ENCODE measurements around the gene HASPIN. TPM values are rescaled to one million over a fixed set of nuclear protein-coding genes. Genes with fewer than 3 reads are reported as not detected.
"Not testable (repeated sequence)": the region's sequence is repeated elsewhere in the genome, so short reads cannot be mapped to it uniquely, and the experiment has no call there.

HASPIN gene
- total and polyA plus RNA-seq, 5 donors from 2014 or later, result 0.07 to 0.53 (median 0.27) TPM

DNA sequence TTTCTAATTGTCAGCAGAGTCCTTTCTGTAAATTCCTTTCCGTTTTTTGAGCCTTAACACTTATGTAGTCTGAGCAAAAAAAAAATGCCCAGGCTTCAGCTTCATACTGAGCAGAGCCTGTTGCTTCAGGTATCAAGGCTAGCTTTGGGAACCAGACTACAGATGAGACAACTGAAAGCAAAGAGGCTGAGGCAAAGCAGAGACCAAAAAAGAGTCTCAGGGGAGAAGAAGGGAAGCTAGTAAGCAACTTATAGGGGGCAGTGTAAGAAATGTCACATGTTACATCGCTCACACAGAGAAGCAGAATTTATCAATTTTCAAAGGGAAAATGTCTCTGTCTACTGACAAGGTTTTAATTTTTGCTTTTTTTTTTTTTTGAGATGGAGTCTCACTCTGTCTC is 3.3 kb downstream of the HASPIN start:
- Histone ChIP-seq H3K27me3 (ENCODE audit: control insufficient read depth, insufficient read depth, low read length) (no peaks in the 10 kb centered on the region), H3K4me3 (ENCODE audit: low read depth, low read length) (no peak overlapping the region), H3K36me3 (ENCODE audit: control insufficient read depth, insufficient read depth, low read length) (no peaks in the 10 kb centered on the region), H3K27ac (ENCODE audit: insufficient read depth, low read length, poor library complexity, severe bottlenecking) (no peak overlapping the region), H3K9me3 (ENCODE audit: control insufficient read depth in 2 of 2, low read length in 2 of 2) (no peaks in the 10 kb centered on the region), H3K4me1 (ENCODE audit: control insufficient read depth, insufficient read depth, low read length, poor library complexity, severe bottlenecking) (peaks cover 20% of the 10 kb centered on the region)
- no peak for DNase-seq
- Mint-ChIP-seq H3K9me3 (no peaks in the 10 kb centered on the region), H3K4me3 (no peak overlapping the region), H3K4me1 (peaks cover 4 to 24% (median 16%) of the 10 kb centered on the region in 4 donors), H3K27ac (no peak overlapping the region), H3K27me3 (no peaks in the 10 kb centered on the region), H3K36me3 (no peaks in the 10 kb centered on the region)
- ATAC-seq (ENCODE audit: low read depth in 2 of 2), result no peak

DNA sequence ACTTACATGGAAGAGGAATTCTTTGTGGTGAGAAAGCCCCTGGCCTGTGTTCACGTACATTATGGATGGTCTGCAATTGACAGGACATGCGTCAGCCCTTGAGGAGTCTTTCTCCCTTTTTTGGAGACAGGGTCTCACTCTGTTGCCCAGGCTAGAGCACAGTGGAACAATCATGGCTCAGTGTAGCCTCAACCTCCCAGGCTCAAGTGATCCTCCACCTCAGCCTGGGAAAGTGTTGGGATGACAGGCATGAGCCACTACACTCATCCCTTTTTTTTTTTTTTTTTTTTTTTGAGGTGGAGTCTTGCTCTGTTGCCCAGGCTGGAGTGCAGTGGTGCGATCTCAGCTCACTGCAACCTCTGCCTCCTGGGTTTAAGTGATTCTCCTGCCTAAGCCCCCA is 4.4 kb downstream of the HASPIN start:
- not testable (repeated sequence) for ATAC-seq (ENCODE audit: low read depth in 2 of 2); H3K9me3 ChIP-seq (ENCODE audit: control insufficient read depth in 2 of 2, low read length in 2 of 2); H3K36me3 ChIP-seq (ENCODE audit: control insufficient read depth, insufficient read depth, low read length); H3K4me3 Mint-ChIP-seq; H3K4me1 ChIP-seq (ENCODE audit: control insufficient read depth, insufficient read depth, low read length, poor library complexity, severe bottlenecking); H3K27ac Mint-ChIP-seq; DNase-seq; H3K27ac ChIP-seq (ENCODE audit: insufficient read depth, low read length, poor library complexity, severe bottlenecking); H3K27me3 ChIP-seq (ENCODE audit: control insufficient read depth, insufficient read depth, low read length); H3K36me3 Mint-ChIP-seq; H3K9me3 Mint-ChIP-seq; H3K27me3 Mint-ChIP-seq; H3K4me3 ChIP-seq (ENCODE audit: low read depth, low read length)
- peaks cover 0 to 14% (median 8%) of the 10 kb centered on the region in 4 donors for H3K4me1 Mint-ChIP-seq

DNA sequence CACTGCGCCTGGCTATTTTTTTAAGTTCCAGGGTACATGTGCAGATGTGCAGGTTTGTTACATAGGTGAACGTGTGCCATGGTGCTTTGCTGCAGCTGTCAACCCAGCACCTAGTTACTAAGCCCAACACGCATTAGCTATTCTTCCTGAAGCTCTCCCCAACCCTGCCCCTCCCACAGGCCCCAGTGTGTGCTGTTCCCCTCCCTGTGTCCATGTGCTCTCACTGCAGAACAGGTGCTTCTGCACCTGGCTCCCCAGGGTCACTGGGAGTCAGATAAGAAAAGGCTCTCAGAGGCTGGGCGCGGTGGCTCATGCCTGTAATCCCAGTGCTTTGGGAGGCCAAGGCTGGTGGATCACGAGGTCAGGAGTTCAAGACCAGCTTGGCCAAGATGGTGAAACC is 6.2 kb downstream of the HASPIN start:
- Mint-ChIP-seq H3K27ac (no peak overlapping the region), H3K4me3 (no peak overlapping the region), H3K27me3 (no peaks in the 10 kb centered on the region), H3K36me3 (no peaks in the 10 kb centered on the region), H3K4me1 (peaks cover 0 to 8% (median 3%) of the 10 kb centered on the region in 4 donors), H3K9me3 (no peaks in the 10 kb centered on the region)
- Histone ChIP-seq H3K4me3 (ENCODE audit: low read depth, low read length) (no peak overlapping the region), H3K9me3 (ENCODE audit: control insufficient read depth in 2 of 2, low read length in 2 of 2) (no peaks in the 10 kb centered on the region), H3K4me1 (ENCODE audit: control insufficient read depth, insufficient read depth, low read length, poor library complexity, severe bottlenecking) (no peaks in the 10 kb centered on the region), H3K27me3 (ENCODE audit: control insufficient read depth, insufficient read depth, low read length) (no peaks in the 10 kb centered on the region), H3K36me3 (ENCODE audit: control insufficient read depth, insufficient read depth, low read length) (no peaks in the 10 kb centered on the region), H3K27ac (ENCODE audit: insufficient read depth, low read length, poor library complexity, severe bottlenecking) (no peak overlapping the region)
- ATAC-seq (ENCODE audit: low read depth in 2 of 2) (no peak), DNase-seq (no peak)

DNA sequence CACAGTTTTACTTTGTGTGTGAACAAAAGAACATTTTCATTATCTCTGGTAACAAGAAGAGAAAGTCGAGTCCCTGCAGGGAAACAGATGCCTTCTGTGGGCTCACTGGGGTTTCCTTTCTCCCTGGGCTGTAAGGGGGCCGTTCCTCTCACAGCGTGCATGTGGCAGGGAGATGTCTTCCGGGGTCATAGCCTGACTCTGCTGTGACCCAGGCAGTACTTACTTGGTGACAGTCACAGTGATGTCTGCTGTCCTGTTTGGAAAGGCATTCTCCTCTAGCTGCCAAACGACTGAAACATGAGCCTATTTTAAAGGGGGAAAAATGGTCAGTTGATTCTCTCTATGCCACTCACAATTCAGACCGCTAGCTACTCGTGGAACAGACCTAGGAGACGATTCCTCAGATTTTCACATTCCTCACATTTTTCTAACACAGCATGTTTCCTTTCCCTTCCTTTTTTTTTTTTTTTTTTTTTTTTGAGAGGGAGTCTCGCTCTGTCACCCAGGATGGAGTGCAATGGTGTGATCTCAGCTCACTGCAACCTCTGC is 7.3 kb downstream of the HASPIN start:
- Histone ChIP-seq H3K4me1 (ENCODE audit: control insufficient read depth, insufficient read depth, low read length, poor library complexity, severe bottlenecking) (no peaks in the 10 kb centered on the region), H3K27ac (ENCODE audit: insufficient read depth, low read length, poor library complexity, severe bottlenecking) (no peak overlapping the region), H3K9me3 (ENCODE audit: control insufficient read depth in 2 of 2, low read length in 2 of 2) (no peaks in the 10 kb centered on the region), H3K4me3 (ENCODE audit: low read depth, low read length) (no peak overlapping the region), H3K27me3 (ENCODE audit: control insufficient read depth, insufficient read depth, low read length) (no peaks in the 10 kb centered on the region), H3K36me3 (ENCODE audit: control insufficient read depth, insufficient read depth, low read length) (no peaks in the 10 kb centered on the region)
- DNase-seq (no peak), ATAC-seq (ENCODE audit: low read depth in 2 of 2) (no peak)
- no peak overlapping the region for H3K4me3 Mint-ChIP-seq
- peak overlapping the region in 1 of 3 donors; percentile 5 for H3K27ac Mint-ChIP-seq
- peaks cover 0 to 4% (median 0%) of the 10 kb centered on the region in 4 donors for H3K4me1 Mint-ChIP-seq
- no peaks in the 10 kb centered on the region for H3K27me3 Mint-ChIP-seq
- H3K9me3 Mint-ChIP-seq, result no peaks in the 10 kb centered on the region
- no peaks in the 10 kb centered on the region for H3K36me3 Mint-ChIP-seq

DNA sequence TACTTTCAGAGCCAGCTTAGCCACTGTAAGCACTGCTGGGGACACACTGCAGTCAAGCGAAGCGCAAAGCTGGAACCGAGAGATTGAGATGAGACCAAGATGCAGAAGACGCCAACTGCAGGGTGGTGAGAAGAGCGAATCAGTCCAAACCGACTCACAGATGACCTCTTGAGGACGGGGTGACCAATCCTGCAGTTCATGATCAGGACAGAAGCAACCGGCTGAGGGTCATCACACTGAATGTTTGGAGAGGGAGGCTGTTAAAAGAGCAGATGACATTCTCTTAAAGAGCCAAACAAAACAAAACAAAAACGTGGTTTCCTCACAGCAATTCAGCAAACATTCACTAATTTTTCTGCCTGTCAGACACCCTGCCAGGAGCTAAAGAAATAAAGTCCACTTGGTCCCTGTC is 8.5 kb downstream of the HASPIN start:
- H3K27me3 Mint-ChIP-seq, result no peaks in the 10 kb centered on the region
- no peak overlapping the region for H3K4me3 ChIP-seq (ENCODE audit: low read depth, low read length)
- no peaks in the 10 kb centered on the region for H3K36me3 ChIP-seq (ENCODE audit: control insufficient read depth, insufficient read depth, low read length)
- no peaks in the 10 kb centered on the region for H3K36me3 Mint-ChIP-seq
- DNase-seq, result no peak
- H3K9me3 Mint-ChIP-seq, result no peaks in the 10 kb centered on the region
- no peaks in the 10 kb centered on the region for H3K4me1 ChIP-seq (ENCODE audit: control insufficient read depth, insufficient read depth, low read length, poor library complexity, severe bottlenecking)
- H3K27ac ChIP-seq (ENCODE audit: insufficient read depth, low read length, poor library complexity, severe bottlenecking), result no peak overlapping the region
- peaks cover 0 to 3% (median under 1%) of the 10 kb centered on the region in 4 donors for H3K4me1 Mint-ChIP-seq
- H3K27me3 ChIP-seq (ENCODE audit: control insufficient read depth, insufficient read depth, low read length), result no peaks in the 10 kb centered on the region
- no peak for ATAC-seq (ENCODE audit: low read depth in 2 of 2)
- H3K9me3 ChIP-seq (ENCODE audit: control insufficient read depth in 2 of 2, low read length in 2 of 2), result no peaks in the 10 kb centered on the region
- no peak overlapping the region for H3K27ac Mint-ChIP-seq
- no peak overlapping the region for H3K4me3 Mint-ChIP-seq

DNA sequence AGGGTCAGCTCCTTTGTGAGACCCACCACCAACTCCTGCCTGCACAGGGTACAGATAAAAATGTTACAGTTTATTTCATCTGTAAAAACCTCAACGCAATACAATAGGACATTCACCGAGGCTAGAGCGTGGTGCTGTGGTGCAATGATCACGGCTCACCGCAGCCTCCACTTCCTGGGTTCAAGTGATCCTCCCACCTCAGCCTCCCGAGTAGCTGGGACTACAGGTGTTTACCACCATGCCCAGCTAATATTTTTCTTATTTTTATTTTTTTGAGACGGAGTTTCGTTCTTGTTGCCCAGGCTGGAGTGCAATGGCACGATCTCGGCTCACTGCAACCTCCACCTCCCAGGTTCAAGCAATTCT is 11.2 kb downstream of the HASPIN start:
- ATAC-seq (ENCODE audit: low read depth in 2 of 2); H3K4me3 ChIP-seq (ENCODE audit: low read depth, low read length); DNase-seq; H3K36me3 ChIP-seq (ENCODE audit: control insufficient read depth, insufficient read depth, low read length); H3K27me3 Mint-ChIP-seq; H3K9me3 ChIP-seq (ENCODE audit: control insufficient read depth in 2 of 2, low read length in 2 of 2); H3K27ac ChIP-seq (ENCODE audit: insufficient read depth, low read length, poor library complexity, severe bottlenecking); H3K4me3 Mint-ChIP-seq; H3K27ac Mint-ChIP-seq; H3K9me3 Mint-ChIP-seq; H3K36me3 Mint-ChIP-seq; H3K27me3 ChIP-seq (ENCODE audit: control insufficient read depth, insufficient read depth, low read length): not testable (repeated sequence)
- H3K4me1 ChIP-seq (ENCODE audit: control insufficient read depth, insufficient read depth, low read length, poor library complexity, severe bottlenecking), result peaks cover 20% of the 10 kb centered on the region
- peaks cover 6 to 29% (median 19%) of the 10 kb centered on the region in 4 donors for H3K4me1 Mint-ChIP-seq

DNA sequence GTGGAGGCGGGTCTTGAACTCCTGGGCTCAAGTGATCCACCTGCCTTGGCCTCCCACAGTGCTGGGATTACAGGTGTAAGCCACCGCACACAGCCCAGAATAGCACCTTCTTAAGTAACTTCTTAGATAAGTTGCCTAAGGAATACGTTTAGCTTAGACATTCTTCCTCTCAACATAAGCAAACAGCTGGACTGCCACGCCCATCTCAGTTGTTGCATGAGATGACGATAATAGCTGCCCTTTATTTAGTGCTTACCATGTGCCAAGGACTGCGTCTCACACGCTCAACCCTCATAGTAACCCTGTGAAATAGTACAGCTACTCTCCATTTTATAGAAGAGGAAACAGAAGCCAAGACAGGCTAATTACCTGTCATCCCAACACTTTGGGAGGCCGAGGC is 11.8 kb downstream of the HASPIN start:
- DNase-seq, result no peak
- no peaks in the 10 kb centered on the region for H3K9me3 ChIP-seq (ENCODE audit: control insufficient read depth in 2 of 2, low read length in 2 of 2)
- no peak for ATAC-seq (ENCODE audit: low read depth in 2 of 2)
- H3K9me3 Mint-ChIP-seq, result peaks cover 0 to 2% (median 0%) of the 10 kb centered on the region in 7 donors
- H3K4me3 ChIP-seq (ENCODE audit: low read depth, low read length), result no peak overlapping the region
- no peaks in the 10 kb centered on the region for H3K27me3 ChIP-seq (ENCODE audit: control insufficient read depth, insufficient read depth, low read length)
- peaks cover 20% of the 10 kb centered on the region for H3K4me1 ChIP-seq (ENCODE audit: control insufficient read depth, insufficient read depth, low read length, poor library complexity, severe bottlenecking)
- peaks cover 6 to 33% (median 22%) of the 10 kb centered on the region in 4 donors for H3K4me1 Mint-ChIP-seq
- no peak overlapping the region for H3K27ac Mint-ChIP-seq
- no peaks in the 10 kb centered on the region for H3K36me3 ChIP-seq (ENCODE audit: control insufficient read depth, insufficient read depth, low read length)
- no peak overlapping the region for H3K27ac ChIP-seq (ENCODE audit: insufficient read depth, low read length, poor library complexity, severe bottlenecking)
- H3K36me3 Mint-ChIP-seq, result no peaks in the 10 kb centered on the region
- no peak overlapping the region for H3K4me3 Mint-ChIP-seq
- no peaks in the 10 kb centered on the region for H3K27me3 Mint-ChIP-seq

DNA sequence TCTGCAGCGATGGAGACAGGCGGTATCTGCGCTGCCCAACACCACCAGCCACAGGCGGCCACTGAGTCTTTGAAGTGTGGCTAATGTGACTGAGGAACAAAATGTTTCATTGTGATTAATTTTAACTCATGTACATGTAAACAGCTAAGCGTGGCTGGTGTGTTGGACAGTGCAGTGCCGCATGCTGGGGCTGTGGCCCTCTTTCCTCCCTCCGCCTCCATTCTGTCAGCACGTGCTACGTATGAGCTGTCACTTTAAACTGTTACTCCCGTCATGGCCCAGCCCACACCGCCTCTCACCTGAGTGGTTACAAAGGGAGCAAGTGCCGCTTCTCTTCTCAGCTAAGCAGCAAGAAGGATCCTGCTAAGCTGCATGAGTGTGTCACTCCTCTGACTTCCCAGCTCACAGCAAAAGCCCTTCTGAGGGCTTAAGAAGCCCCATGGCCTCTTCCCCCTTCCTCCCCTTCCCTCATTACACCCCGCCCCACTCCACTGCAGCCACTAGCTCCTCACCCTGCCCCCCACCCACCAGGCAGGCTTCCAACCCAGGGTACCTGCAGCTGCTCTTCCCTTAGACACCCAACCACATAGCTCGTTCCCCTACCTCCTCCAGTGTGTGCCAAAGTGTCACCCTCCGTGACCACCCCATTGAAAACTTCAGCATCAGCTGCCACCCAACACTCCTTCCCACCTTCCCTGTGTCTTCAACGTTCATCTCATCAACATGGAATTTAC is 15.0 kb downstream of the HASPIN start:
- Histone ChIP-seq H3K4me1 (ENCODE audit: control insufficient read depth, insufficient read depth, low read length, poor library complexity, severe bottlenecking) (peaks cover 31% of the 10 kb centered on the region), H3K36me3 (ENCODE audit: control insufficient read depth, insufficient read depth, low read length) (no peaks in the 10 kb centered on the region), H3K9me3 (ENCODE audit: control insufficient read depth in 2 of 2, low read length in 2 of 2) (no peaks in the 10 kb centered on the region), H3K4me3 (ENCODE audit: low read depth, low read length) (no peak overlapping the region), H3K27ac (ENCODE audit: insufficient read depth, low read length, poor library complexity, severe bottlenecking) (peak overlapping the region; percentile 50), H3K27me3 (ENCODE audit: control insufficient read depth, insufficient read depth, low read length) (no peaks in the 10 kb centered on the region)
- Mint-ChIP-seq H3K27me3 (peaks cover 4% of the 10 kb centered on the region), H3K4me3 (peak overlapping the region in 3 of 4 donors; percentile 52 to 76 (median 68)), H3K36me3 (no peaks in the 10 kb centered on the region), H3K27ac (peak overlapping the region; percentile 83 to 92 (median 88)), H3K4me1 (peaks cover 6 to 45% (median 30%) of the 10 kb centered on the region in 4 donors), H3K9me3 (peaks cover 0 to 2% (median 0%) of the 10 kb centered on the region in 7 donors)
- ATAC-seq (ENCODE audit: low read depth in 2 of 2) (peak; percentile 82 to 85), DNase-seq (peak; percentile 30 to 86 (median 54))

Data from CD4-positive, CD25-positive, alpha-beta regulatory T cell (primary cell).